Metanephros (tissue), 2 donors: ENCODE measurements around the gene WDR19. TPM values are rescaled to one million over a fixed set of nuclear protein-coding genes. Genes with fewer than 3 reads are reported as not detected.

Experiments used
- small RNA-seq: library from RNA; depleted of rRNA; stranded (forward); fragments of <200 nt; gene quantifications from one replicate; pipeline ENCODE3, GENCODE V24; 2014; ENCODE audit warnings: low replicate concordance
- total RNA-seq: library from RNA; depleted of rRNA; stranded (reverse); fragments of >200 nt; gene quantifications from one replicate; pipeline ENCODE4 v1.2.3, GENCODE V29; 2014

WDR19 gene
- 46.6 TPM for total RNA-seq

DNA sequence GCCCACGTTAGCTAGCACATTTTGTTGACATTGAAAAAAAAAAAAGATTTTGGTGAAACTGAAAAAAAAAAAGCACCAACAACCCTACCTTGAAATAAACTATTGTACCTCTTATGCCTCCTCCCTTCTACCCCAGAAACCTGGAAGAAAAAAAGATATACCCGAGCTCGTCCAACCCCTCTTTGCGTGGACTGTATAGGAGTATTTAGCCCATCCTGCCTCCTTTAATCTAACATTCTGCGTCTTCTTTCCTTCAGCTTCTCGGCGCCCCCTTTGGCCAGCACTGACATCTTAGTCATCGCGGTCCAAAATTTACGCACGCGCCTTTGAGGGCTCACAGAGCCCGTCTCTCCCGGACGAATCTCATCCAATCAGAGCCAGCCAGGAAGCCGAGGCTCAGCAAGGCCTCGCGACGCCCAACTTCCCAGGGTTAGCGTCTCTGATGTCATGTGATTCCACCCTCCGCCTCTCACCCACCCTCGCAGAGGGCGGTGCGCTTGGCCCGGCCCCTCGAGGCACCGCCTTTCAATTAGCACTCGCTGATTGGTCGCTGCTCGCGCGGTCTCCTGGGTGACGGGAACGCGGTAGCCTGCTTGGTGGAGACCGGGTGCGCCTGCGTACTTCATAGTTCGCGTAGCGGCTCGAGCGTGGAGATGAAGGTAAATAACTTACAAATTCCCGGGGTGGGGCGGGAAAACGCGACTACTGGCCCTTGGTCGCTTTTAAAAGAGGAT lies at the start of gene WDR19:
TSS of gene WDR19 (plus strand) at position 625 of the 734 bp plus-strand sequence. CDS start at position 654, 29 bp downstream.

Small RNA genes within 50 kb of the gene (small RNA-seq; reads per million reads assigned to genes)
- gene RNU6-32P, result not detected

Other genes starting within 250 kb of the WDR19 start
- gene TMEM156, start 150.1 kb upstream of the WDR19 start, total RNA-seq, result 4.0 TPM
- gene KLHL5, start 120.3 kb upstream of the WDR19 start, total RNA-seq, result 33.7 TPM
- gene RFC1, start 183.8 kb downstream of the WDR19 start, total RNA-seq, result 62.7 TPM
- 0.18 TPM for gene KLB, start 224.4 kb downstream of the WDR19 start, total RNA-seq